OCI-M2 (cell line): ENCODE results near the gene MICAL1.

Source experiments
- DNase-seq: peaks from one replicate; lab custom pipeline; 2025; ENCODE audit not compliant: unreplicated experiment; lab: John Stamatoyannopoulos, UW

The MICAL1 gene

GRCh38 chr6:109454496-109455436 is 806 bp downstream of the MICAL1 start:
- no peak for DNase-seq

GRCh38 chr6:109453594-109454495 is 1.7 kb downstream of the MICAL1 start:
- no peak for DNase-seq

- DNase-seq, result no peak
Observed at GRCh38 chr6:109453156-109453555, 2.4 kb downstream of the MICAL1 start.

- DNase-seq, result no peak
Observed at GRCh38 chr6:109452181-109452580, 3.4 kb downstream of the MICAL1 start.

- no peak for DNase-seq
Observed at GRCh38 chr6:109451376-109451775, 4.2 kb downstream of the MICAL1 start.

- no peak for DNase-seq
Observed at GRCh38 chr6:109450801-109451200, 4.8 kb downstream of the MICAL1 start.

- DNase-seq, result no peak
Observed at GRCh38 chr6:109449795-109450673, 5.5 kb downstream of the MICAL1 start.

GRCh38 chr6:109449064-109449794 is 6.3 kb downstream of the MICAL1 start:
- no peak for DNase-seq

- DNase-seq, result no peak
Observed at GRCh38 chr6:109448615-109449014, 7.0 kb downstream of the MICAL1 start.

GRCh38 chr6:109447878-109448555 is 7.6 kb downstream of the MICAL1 start:
- no peak for DNase-seq

- DNase-seq, result no peak
Observed at GRCh38 chr6:109447087-109447486, 8.5 kb downstream of the MICAL1 start.

GRCh38 chr6:109446541-109446940 is 9.0 kb downstream of the MICAL1 start:
- DNase-seq, result no peak

- no peak for DNase-seq
Observed at GRCh38 chr6:109446072-109446471, 9.5 kb downstream of the MICAL1 start.

- DNase-seq, result no peak
Observed at GRCh38 chr6:109445382-109445781, 10.2 kb downstream of the MICAL1 start.

- DNase-seq, result no peak
Observed at GRCh38 chr6:109443425-109443950, 12.1 kb downstream of the MICAL1 start.

- DNase-seq, result no peak
Observed at GRCh38 chr6:109442393-109442924, 13.1 kb downstream of the MICAL1 start.

GRCh38 chr6:109441069-109441816 is 14.3 kb downstream of the MICAL1 start:
- no peak for DNase-seq

GRCh38 chr6:109440331-109441068 is 15.1 kb downstream of the MICAL1 start, which contains the start of the genes PPIL6 and SMPD2:
Gene PPIL6, minus strand, starts transcription at chr6:109440628. Its CDS starts 38 bp downstream, at chr6:109440590.
Gene SMPD2, plus strand, starts transcription at chr6:109440724. Its CDS starts 398 bp downstream, at chr6:109441122.
- peak; percentile 54 for DNase-seq
